SH-SY5Y (cell line): ENCODE data around the gene OR10H5.

Experiments
- GATA2 ChIP-seq: IDR thresholded peaks from 2 replicates; pipeline ENCODE4 v1.6.1; 2011; ENCODE audit warnings: mild to moderate bottlenecking, low read depth, low read length
- GATA3 ChIP-seq: IDR thresholded peaks from 2 replicates; pipeline ENCODE4 v1.6.1; 2011; ENCODE audit warnings: low read depth, mild to moderate bottlenecking, low read length, moderate library complexity

GRCh38 chr19:15811476-15811875 lies 24.0 kb downstream of the OR10H5 start:
- TF ChIP-seq GATA3 = no peak
- no peak for TF ChIP-seq GATA2
